Measurements from ENCODE around the gene OR13C8. TPM values are rescaled to one million over a fixed set of nuclear protein-coding genes. Genes with fewer than 3 reads are reported as not detected.
"Not testable (repeated sequence)": the region's sequence is repeated elsewhere in the genome, so short reads cannot be mapped to it uniquely, and the experiment has no call there.

Gene OR13C8
- total RNA-seq, 1 donor from 2014 or later, result not detected

- no peak overlapping the region for H3K4me3 ChIP-seq (ENCODE audit: low read length in 3 of 3)
These were observed 3.6 kb downstream of the OR13C8 start for GRCh38 chr9:104572612-104573011.

DNA sequence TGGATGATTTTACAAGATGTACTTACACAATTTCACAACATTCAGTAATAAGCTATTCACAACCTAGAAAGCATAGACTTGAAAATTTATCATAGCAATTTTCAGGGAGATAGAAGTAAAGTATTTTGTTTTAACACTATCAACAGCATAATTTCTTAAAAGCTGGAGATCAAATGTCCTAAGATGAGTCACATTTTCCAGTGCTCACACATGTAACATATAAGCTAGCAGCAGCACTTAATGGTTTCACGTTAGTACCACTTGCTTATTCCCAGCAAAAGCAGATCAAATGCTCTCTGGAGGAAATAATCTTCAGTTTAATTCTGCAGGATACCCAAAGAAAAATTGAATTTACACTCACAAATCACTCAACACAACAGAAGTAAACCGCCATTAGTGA is 6.5 kb downstream of the OR13C8 start:
- Histone ChIP-seq H3K27ac (ENCODE audit: low read depth, low read length) (no peak overlapping the region), H3K4me1 (ENCODE audit: control insufficient read depth in 3 of 3, insufficient read depth in 3 of 3, low read length in 3 of 3) (no peaks in the 10 kb centered on the region), H3K9ac (ENCODE audit: low read depth in 1 of 3, low read length in 3 of 3) (no peak overlapping the region), H3K27me3 (ENCODE audit: control insufficient read depth in 3 of 3, insufficient read depth in 3 of 3, low read length in 3 of 3) (no peaks in the 10 kb centered on the region), H3K4me3 (ENCODE audit: low read length in 3 of 3) (no peak overlapping the region), H3K36me3 (ENCODE audit: control insufficient read depth in 3 of 3, insufficient read depth in 3 of 3, low read length in 3 of 3) (no peaks in the 10 kb centered on the region), H3K9me3 (ENCODE audit: control insufficient read depth in 3 of 3, low read length in 3 of 3) (peaks cover 0 to 2% (median 0%) of the 10 kb centered on the region in 3 donors)

More at GRCh38 chr9:104572612-104573011, 3.6 kb downstream of the OR13C8 start:
- Histone ChIP-seq H3K36me3 (ENCODE audit: control insufficient read depth in 3 of 3, insufficient read depth in 3 of 3, low read length in 3 of 3) (no peaks in the 10 kb centered on the region), H3K9me3 (ENCODE audit: control insufficient read depth in 3 of 3, low read length in 3 of 3) (peaks cover 0 to 2% (median 0%) of the 10 kb centered on the region in 3 donors), H3K27ac (ENCODE audit: low read depth, low read length) (no peak overlapping the region), H3K9ac (ENCODE audit: low read depth in 1 of 3, low read length in 3 of 3) (no peak overlapping the region), H3K27me3 (ENCODE audit: control insufficient read depth in 3 of 3, insufficient read depth in 3 of 3, low read length in 3 of 3) (no peaks in the 10 kb centered on the region), H3K4me1 (ENCODE audit: control insufficient read depth in 3 of 3, insufficient read depth in 3 of 3, low read length in 3 of 3) (no peaks in the 10 kb centered on the region)

DNA sequence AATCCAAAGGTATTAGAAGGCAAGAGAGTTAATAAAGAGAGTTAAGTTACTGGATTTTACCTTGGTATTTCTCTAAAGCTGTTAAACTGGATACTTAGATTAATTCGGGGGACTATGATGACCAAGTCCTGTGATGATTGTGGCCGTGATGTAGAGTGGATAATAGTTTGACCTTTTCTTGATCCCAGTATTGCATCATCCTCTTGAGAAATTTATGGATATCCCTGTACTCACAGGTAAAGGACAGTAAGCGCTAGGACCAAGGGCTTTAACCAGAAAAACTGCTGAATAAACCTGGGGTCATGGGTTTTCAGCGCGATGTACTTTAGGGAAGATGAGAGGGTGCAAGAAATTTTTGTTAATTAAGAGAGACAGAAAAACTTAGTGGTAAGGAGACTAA is 8.3 kb downstream of the OR13C8 start:
- no peaks in the 10 kb centered on the region for H3K4me1 ChIP-seq (ENCODE audit: control insufficient read depth in 3 of 3, insufficient read depth in 3 of 3, low read length in 3 of 3)
- H3K27ac ChIP-seq (ENCODE audit: low read depth, low read length), result no peak overlapping the region
- no peak overlapping the region for H3K4me3 ChIP-seq (ENCODE audit: low read length in 3 of 3)
- no peaks in the 10 kb centered on the region for H3K27me3 ChIP-seq (ENCODE audit: control insufficient read depth in 3 of 3, insufficient read depth in 3 of 3, low read length in 3 of 3)
- no peak overlapping the region for H3K9ac ChIP-seq (ENCODE audit: low read depth in 1 of 3, low read length in 3 of 3)
- H3K36me3 ChIP-seq (ENCODE audit: control insufficient read depth in 3 of 3, insufficient read depth in 3 of 3, low read length in 3 of 3), result no peaks in the 10 kb centered on the region
- peaks cover 0 to 2% (median 0%) of the 10 kb centered on the region in 3 donors for H3K9me3 ChIP-seq (ENCODE audit: control insufficient read depth in 3 of 3, low read length in 3 of 3)

GRCh38 chr9:104580562-104580961 is 11.6 kb downstream of the OR13C8 start:
- no peak overlapping the region for H3K4me3 ChIP-seq (ENCODE audit: low read length in 3 of 3)
- no peak overlapping the region for H3K9ac ChIP-seq (ENCODE audit: low read depth in 1 of 3, low read length in 3 of 3)
- H3K9me3 ChIP-seq (ENCODE audit: control insufficient read depth in 3 of 3, low read length in 3 of 3), result no peaks in the 10 kb centered on the region
- H3K4me1 ChIP-seq (ENCODE audit: control insufficient read depth in 3 of 3, insufficient read depth in 3 of 3, low read length in 3 of 3), result no peaks in the 10 kb centered on the region
- H3K36me3 ChIP-seq (ENCODE audit: control insufficient read depth in 3 of 3, insufficient read depth in 3 of 3, low read length in 3 of 3), result no peaks in the 10 kb centered on the region
- H3K27ac ChIP-seq (ENCODE audit: low read depth, low read length), result no peak overlapping the region
- H3K27me3 ChIP-seq (ENCODE audit: control insufficient read depth in 3 of 3, insufficient read depth in 3 of 3, low read length in 3 of 3), result no peaks in the 10 kb centered on the region

GRCh38 chr9:104586496-104587180 is 17.7 kb downstream of the OR13C8 start:
- no peak overlapping the region for H3K27ac ChIP-seq (ENCODE audit: low read depth, low read length)
- H3K9ac ChIP-seq (ENCODE audit: low read depth in 1 of 3, low read length in 3 of 3), result no peak overlapping the region
- no peaks in the 10 kb centered on the region for H3K36me3 ChIP-seq (ENCODE audit: control insufficient read depth in 3 of 3, insufficient read depth in 3 of 3, low read length in 3 of 3)
- H3K4me1 ChIP-seq (ENCODE audit: control insufficient read depth in 3 of 3, insufficient read depth in 3 of 3, low read length in 3 of 3), result no peaks in the 10 kb centered on the region
- no peaks in the 10 kb centered on the region for H3K27me3 ChIP-seq (ENCODE audit: control insufficient read depth in 3 of 3, insufficient read depth in 3 of 3, low read length in 3 of 3)
- H3K9me3 ChIP-seq (ENCODE audit: control insufficient read depth in 3 of 3, low read length in 3 of 3), result no peaks in the 10 kb centered on the region
- H3K4me3 ChIP-seq (ENCODE audit: low read length in 3 of 3), result no peak overlapping the region

GRCh38 chr9:104589626-104590025 is 20.7 kb downstream of the OR13C8 start:
- H3K27ac ChIP-seq (ENCODE audit: low read depth, low read length), result no peak overlapping the region
- peaks cover 0 to 2% (median 0%) of the 10 kb centered on the region in 3 donors for H3K9me3 ChIP-seq (ENCODE audit: control insufficient read depth in 3 of 3, low read length in 3 of 3)
- H3K27me3 ChIP-seq (ENCODE audit: control insufficient read depth in 3 of 3, insufficient read depth in 3 of 3, low read length in 3 of 3), result no peaks in the 10 kb centered on the region
- no peaks in the 10 kb centered on the region for H3K4me1 ChIP-seq (ENCODE audit: control insufficient read depth in 3 of 3, insufficient read depth in 3 of 3, low read length in 3 of 3)
- H3K4me3 ChIP-seq (ENCODE audit: low read length in 3 of 3), result no peak overlapping the region
- no peaks in the 10 kb centered on the region for H3K36me3 ChIP-seq (ENCODE audit: control insufficient read depth in 3 of 3, insufficient read depth in 3 of 3, low read length in 3 of 3)
- no peak overlapping the region for H3K9ac ChIP-seq (ENCODE audit: low read depth in 1 of 3, low read length in 3 of 3)

GRCh38 chr9:104598749-104599148 is 29.8 kb downstream of the OR13C8 start:
- not testable (repeated sequence) for H3K36me3 ChIP-seq (ENCODE audit: control insufficient read depth in 3 of 3, insufficient read depth in 3 of 3, low read length in 3 of 3); H3K9me3 ChIP-seq (ENCODE audit: control insufficient read depth in 3 of 3, low read length in 3 of 3); H3K9ac ChIP-seq (ENCODE audit: low read depth in 1 of 3, low read length in 3 of 3); H3K4me3 ChIP-seq (ENCODE audit: low read length in 3 of 3); H3K27me3 ChIP-seq (ENCODE audit: control insufficient read depth in 3 of 3, insufficient read depth in 3 of 3, low read length in 3 of 3); H3K4me1 ChIP-seq (ENCODE audit: control insufficient read depth in 3 of 3, insufficient read depth in 3 of 3, low read length in 3 of 3); H3K27ac ChIP-seq (ENCODE audit: low read depth, low read length)

- H3K27me3 ChIP-seq (ENCODE audit: control insufficient read depth in 3 of 3, insufficient read depth in 3 of 3, low read length in 3 of 3); H3K9ac ChIP-seq (ENCODE audit: low read depth in 1 of 3, low read length in 3 of 3); H3K4me3 ChIP-seq (ENCODE audit: low read length in 3 of 3); H3K4me1 ChIP-seq (ENCODE audit: control insufficient read depth in 3 of 3, insufficient read depth in 3 of 3, low read length in 3 of 3); H3K27ac ChIP-seq (ENCODE audit: low read depth, low read length); H3K36me3 ChIP-seq (ENCODE audit: control insufficient read depth in 3 of 3, insufficient read depth in 3 of 3, low read length in 3 of 3); H3K9me3 ChIP-seq (ENCODE audit: control insufficient read depth in 3 of 3, low read length in 3 of 3): not testable (repeated sequence)
These were observed 30.3 kb downstream of the OR13C8 start, which contains the start of gene OR13C5 for GRCh38 chr9:104599313-104599712. Gene OR13C5 (minus strand): TSS chr9:104599413. CDS start chr9:104599413, 0 bp downstream.

- H3K9me3 ChIP-seq (ENCODE audit: control insufficient read depth in 3 of 3, low read length in 3 of 3), result no peaks in the 10 kb centered on the region
- H3K9ac ChIP-seq (ENCODE audit: low read depth in 1 of 3, low read length in 3 of 3), result no peak overlapping the region
- H3K27ac ChIP-seq (ENCODE audit: low read depth, low read length), result no peak overlapping the region
- no peaks in the 10 kb centered on the region for H3K27me3 ChIP-seq (ENCODE audit: control insufficient read depth in 3 of 3, insufficient read depth in 3 of 3, low read length in 3 of 3)
- H3K36me3 ChIP-seq (ENCODE audit: control insufficient read depth in 3 of 3, insufficient read depth in 3 of 3, low read length in 3 of 3), result no peaks in the 10 kb centered on the region
- no peak overlapping the region for H3K4me3 ChIP-seq (ENCODE audit: low read length in 3 of 3)
- H3K4me1 ChIP-seq (ENCODE audit: control insufficient read depth in 3 of 3, insufficient read depth in 3 of 3, low read length in 3 of 3), result no peaks in the 10 kb centered on the region
These were observed 35.8 kb downstream of the OR13C8 start for GRCh38 chr9:104604801-104605200.

DNA sequence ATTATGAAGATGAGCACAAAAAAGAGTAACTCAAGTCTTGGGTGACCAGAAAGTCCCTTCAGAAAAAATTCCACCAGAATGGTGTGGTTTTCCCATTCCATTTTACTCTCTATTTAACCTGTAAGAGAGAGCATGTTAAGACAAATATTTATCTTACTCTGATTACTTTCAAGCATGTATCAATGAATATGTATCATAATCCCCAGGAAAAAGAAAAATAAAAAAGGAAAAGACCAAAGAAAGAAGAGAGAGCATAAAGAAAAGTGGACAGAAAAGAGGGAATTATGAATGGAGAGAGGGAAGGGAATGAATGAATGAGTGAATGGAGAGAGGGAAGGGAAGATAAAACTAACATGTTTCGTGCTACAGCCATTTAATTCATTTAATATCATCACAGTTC is 36.6 kb downstream of the OR13C8 start, which contains the start of gene OR13C2:
Gene OR13C2, minus strand, starts transcription at position 101 of the 400 bp plus-strand sequence. Its CDS starts 0 bp downstream, at position 101.
- H3K9ac ChIP-seq (ENCODE audit: low read depth in 1 of 3, low read length in 3 of 3); H3K9me3 ChIP-seq (ENCODE audit: control insufficient read depth in 3 of 3, low read length in 3 of 3); H3K36me3 ChIP-seq (ENCODE audit: control insufficient read depth in 3 of 3, insufficient read depth in 3 of 3, low read length in 3 of 3); H3K27me3 ChIP-seq (ENCODE audit: control insufficient read depth in 3 of 3, insufficient read depth in 3 of 3, low read length in 3 of 3); H3K27ac ChIP-seq (ENCODE audit: low read depth, low read length); H3K4me3 ChIP-seq (ENCODE audit: low read length in 3 of 3); H3K4me1 ChIP-seq (ENCODE audit: control insufficient read depth in 3 of 3, insufficient read depth in 3 of 3, low read length in 3 of 3): not testable (repeated sequence)
